Vagina (tissue), 2 donors: Measurements from ENCODE around the gene CD300A.

ENCODE experiments used
- POLR2A ChIP-seq, 2 donors: fragments of 450-650 bp; IDR thresholded peaks; one replicate each; pipeline ENCODE4 v1.6.1; 2017; ENCODE audit warnings: antibody characterized with exemption in 2 of 2, mild to moderate bottlenecking in 2 of 2, moderate library complexity in 2 of 2
- TF ChIP-seq, protein P1 (sequence below), 3 experiments: fragments of 450-650 bp in 2 of 3; fragments of 200-600 bp in 1 of 3; sonication (generic) in 1 of 3; IDR thresholded peaks; one replicate each; pipeline ENCODE4 v1.5.1; 2017 to 2019; ENCODE audit warnings: antibody characterized with exemption in 3 of 3, mild to moderate bottlenecking in 2 of 3, moderate library complexity in 2 of 3

DNA sequence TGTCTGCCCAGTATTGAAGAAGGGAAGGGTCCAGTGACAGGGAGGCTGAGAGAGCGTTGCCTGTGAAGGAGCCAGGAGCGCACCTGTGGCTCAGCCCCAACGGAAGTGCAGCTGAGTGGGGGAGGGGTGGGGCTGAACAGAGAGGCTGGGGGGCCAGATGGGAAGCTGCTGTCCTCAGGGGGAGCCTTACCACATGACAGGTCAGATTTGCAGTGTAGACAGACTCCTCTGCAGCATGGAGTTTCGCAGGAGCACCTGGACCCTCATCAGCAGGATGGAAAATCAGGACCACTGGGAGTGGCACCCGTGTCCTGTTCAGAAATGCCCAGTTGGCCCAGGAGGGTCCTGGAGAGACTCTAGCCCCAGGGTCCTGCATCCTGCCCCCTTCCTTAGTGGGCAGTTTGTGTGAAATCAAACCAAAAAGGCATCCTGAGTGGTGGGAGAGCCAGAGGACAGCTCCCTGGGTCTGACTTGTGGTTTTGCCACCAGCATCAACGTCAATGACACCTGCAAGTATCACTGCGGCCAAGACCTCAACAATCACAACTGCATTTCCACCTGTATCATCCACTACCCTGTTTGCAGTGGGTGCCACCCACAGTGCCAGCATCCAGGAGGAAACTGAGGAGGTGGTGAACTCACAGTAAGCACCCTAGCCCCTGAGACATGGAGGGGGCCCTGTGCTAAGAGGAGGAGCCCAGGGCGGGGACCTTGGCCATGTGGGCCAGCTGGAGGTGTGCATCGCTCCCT, 7.8 kb downstream of the CD300A start:
- TF ChIP-seq, protein P1, sequence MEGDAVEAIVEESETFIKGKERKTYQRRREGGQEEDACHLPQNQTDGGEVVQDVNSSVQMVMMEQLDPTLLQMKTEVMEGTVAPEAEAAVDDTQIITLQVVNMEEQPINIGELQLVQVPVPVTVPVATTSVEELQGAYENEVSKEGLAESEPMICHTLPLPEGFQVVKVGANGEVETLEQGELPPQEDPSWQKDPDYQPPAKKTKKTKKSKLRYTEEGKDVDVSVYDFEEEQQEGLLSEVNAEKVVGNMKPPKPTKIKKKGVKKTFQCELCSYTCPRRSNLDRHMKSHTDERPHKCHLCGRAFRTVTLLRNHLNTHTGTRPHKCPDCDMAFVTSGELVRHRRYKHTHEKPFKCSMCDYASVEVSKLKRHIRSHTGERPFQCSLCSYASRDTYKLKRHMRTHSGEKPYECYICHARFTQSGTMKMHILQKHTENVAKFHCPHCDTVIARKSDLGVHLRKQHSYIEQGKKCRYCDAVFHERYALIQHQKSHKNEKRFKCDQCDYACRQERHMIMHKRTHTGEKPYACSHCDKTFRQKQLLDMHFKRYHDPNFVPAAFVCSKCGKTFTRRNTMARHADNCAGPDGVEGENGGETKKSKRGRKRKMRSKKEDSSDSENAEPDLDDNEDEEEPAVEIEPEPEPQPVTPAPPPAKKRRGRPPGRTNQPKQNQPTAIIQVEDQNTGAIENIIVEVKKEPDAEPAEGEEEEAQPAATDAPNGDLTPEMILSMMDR (IDR thresholded peaks at IDR 0.05) = no peak
- no peak for TF ChIP-seq POLR2A (IDR thresholded peaks at IDR 0.05)
